GM21619 (cell line): ENCODE results near the gene PASD1.

Experiments used
- ATAC-seq: cut with Tn5 transposase; IDR thresholded peaks from one replicate; pipeline ENCODE4 v1.9.1; 2021; ENCODE audit not compliant: unreplicated experiment

PASD1 gene

DNA sequence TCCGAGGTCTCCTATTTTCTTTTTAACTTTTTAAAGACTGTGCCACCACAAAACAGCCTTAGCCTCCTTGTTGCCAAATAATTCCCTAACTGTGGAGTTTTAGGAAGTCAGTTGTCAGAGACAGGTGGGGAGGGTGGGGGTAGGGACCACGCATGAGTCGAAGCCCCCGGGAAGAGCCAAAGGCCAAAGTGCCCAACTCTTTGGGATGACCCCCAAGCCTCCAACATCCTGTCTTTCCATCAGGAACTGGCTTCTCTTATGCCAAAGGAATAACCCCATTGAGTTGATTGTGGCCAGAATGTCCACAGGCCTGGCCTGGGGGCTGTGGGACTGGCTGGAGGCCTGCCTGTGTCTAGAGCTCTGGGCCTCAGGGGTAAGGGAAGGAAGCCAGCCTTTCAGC is 137.6 kb downstream of the PASD1 start:
- ATAC-seq: no peak

GRCh38 chrX:151701531-151701930 is 138.1 kb downstream of the PASD1 start:
- no peak for ATAC-seq

- ATAC-seq: no peak
Observed at GRCh38 chrX:151702026-151702714, 138.7 kb downstream of the PASD1 start.

- no peak for ATAC-seq
Observed at GRCh38 chrX:151702741-151703340, 139.4 kb downstream of the PASD1 start.

DNA sequence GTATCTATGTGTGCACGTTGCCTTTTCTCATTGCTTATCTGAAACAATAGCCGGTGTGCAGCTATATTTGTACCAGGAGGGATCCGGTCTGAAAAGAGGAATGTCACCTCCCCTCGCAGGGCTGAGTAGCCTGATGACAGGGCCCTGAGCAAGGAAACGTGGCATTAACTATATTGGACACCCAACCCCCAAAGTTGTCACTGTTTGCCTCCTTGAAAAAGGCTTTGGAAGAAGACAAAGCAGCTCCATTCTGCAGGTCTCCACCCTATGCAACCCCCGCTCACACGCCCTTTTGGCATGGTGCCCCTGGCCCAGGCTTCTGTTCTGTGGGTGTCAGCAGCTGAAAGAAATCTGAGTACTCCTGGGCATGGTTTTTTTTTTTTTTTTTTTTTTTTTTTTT is 140.0 kb downstream of the PASD1 start:
- ATAC-seq: no peak

DNA sequence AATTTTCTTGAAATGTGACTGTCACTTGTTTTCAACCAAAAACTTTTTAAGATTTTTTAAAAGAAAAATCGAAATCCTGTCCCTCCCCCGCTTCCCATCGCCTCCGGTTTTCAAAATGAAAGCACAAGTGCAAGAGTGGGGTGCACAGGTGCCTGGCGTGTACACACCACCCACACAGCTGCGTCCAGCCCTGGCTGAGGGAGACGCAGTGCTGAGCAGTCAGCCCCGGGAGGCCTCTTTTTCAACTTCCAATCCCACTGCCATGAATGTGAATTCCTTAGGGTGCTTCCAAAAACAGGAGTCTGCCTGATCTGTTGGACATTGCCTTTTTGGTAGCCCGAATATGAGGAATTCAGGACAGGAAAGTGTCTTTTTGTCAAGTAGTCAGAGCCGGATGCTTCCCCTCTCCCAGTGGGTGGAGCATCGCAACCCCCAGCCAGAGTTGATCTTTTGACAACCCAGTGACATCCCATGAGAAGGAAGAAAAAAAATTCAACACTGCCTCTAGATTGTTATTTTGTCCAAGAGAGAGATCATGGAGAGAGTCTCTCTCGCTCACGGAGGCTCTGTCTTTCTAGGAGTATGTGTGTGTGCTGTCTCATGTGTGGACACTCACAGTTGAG is 140.7 kb downstream of the PASD1 start:
- ATAC-seq: no peak

DNA sequence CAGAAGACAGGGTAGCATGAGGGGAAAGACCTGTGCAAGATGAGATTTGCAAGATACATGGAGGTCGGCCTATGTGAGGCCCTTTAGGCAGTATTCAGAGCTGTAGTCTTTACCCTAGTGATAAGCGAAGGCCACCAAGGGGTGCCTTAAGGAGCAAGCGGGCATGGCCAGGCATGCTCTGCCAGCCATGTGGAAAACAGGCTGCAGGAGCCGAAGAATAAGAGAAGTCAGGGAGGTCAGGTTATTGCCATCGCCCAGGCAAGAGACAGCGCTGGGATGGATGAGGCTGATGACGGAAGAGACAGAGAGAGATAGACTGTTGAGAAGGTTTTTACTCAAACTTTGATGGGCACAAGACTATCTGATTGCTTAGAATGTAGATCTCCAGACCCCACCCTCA is 145.3 kb downstream of the PASD1 start:
- no peak for ATAC-seq

DNA sequence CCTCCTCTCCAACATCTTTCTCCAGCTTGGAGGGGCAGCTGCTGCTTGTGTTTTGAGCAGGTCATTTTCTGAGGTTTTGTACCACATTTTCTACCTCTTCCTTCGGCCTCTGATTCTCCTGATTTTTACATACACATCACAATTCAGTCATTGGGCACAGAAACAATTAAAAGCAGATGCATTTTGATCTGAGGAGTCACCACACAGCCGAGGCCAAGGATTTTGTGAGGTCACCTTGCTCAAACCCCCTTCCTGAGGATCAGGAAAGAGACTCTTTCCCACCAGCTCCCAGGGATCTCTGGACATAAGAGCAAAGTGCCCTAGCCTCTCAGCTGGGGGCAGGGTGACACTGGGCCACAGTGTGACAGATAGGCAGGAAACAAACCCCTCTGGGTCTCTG is 147.0 kb downstream of the PASD1 start:
- ATAC-seq: no peak

- no peak for ATAC-seq
Observed at GRCh38 chrX:151711154-151711553, 147.7 kb downstream of the PASD1 start.

- no peak for ATAC-seq
Observed at GRCh38 chrX:151711787-151712186, 148.3 kb downstream of the PASD1 start.

DNA sequence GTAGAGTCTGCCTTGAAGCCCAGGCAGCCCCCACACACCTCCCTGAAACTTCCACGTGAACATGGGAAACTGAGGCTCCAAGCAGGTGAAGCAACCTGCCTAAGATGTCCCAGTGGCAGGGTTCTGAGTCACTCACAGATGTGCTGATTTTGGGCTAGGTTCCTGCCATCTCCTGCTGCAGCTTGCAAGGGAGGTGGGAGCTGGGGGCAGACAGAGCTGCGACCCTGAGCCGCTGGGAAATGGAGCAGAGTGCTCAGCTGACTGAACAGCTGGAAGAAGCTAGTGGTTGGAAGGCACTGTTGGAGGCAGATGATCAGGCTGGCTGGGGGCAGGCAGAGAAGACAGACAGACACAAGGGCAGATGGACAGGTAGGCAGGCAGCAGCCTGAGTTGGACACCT is 148.8 kb downstream of the PASD1 start:
- ATAC-seq: no peak

- ATAC-seq: no peak
Observed at GRCh38 chrX:151713849-151714248, 150.4 kb downstream of the PASD1 start.

DNA sequence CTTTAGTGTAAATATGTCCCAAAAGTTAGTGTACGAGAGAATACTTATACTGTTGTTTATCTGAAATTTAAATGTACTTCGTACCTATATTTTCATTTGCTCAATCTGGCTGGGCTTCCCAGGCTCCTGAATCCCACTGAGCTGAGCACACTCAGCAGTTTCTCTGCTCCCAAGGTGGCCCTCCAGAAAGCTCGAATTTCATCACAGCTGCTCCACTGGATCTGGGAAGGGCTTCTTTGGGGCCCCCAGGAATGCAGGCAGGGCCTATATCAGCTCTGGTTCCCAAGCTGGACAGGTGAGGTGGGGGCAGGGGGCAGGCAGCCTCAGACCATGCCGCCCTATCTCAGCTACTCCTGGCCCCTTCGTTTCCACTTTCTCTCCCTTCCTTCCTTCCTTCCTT is 150.9 kb downstream of the PASD1 start:
- ATAC-seq: no peak

- ATAC-seq: no peak
Observed at GRCh38 chrX:151715752-151716151, 152.3 kb downstream of the PASD1 start, which contains the start of gene FATE1. TSS of gene FATE1 (plus strand) at chrX:151716035. CDS start at chrX:151716120, 85 bp downstream.

GRCh38 chrX:151722241-151722846 is 158.9 kb downstream of the PASD1 start:
- no peak for ATAC-seq

GRCh38 chrX:151723156-151723760 is 159.8 kb downstream of the PASD1 start:
- no peak for ATAC-seq

GRCh38 chrX:151724563-151725337 is 161.3 kb downstream of the PASD1 start:
- no peak for ATAC-seq

DNA sequence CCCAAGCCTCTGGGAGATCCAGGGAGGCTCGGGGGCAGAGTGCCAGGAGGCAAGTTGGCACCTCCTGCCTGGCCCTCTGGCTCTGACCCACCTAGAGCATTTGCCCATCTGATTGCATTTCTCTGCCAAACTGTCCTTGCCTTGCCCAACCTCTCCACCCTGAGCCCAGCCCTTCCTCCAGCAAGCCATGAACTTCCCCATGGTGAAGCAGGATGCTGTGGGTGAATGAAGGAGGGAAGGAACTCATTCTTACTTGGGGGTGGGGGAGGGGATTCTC is 161.8 kb downstream of the PASD1 start:
- no peak for ATAC-seq
